HepG2 (cell line): Measurements from ENCODE around the gene WDR35. TPM values are rescaled to one million over a fixed set of nuclear protein-coding genes. Genes with fewer than 3 reads are reported as not detected.

ENCODE experiments used
- CREB1 ChIP-seq, 2 experiments: fragments of 450-650 bp in 1 of 2; IDR thresholded peaks; 2 replicates each; pipeline ENCODE4 v1.6.1; 2016 to 2017; ENCODE audit warnings: control low read depth in 1 of 2, mild to moderate bottlenecking in 1 of 2, missing compliant biosample characterization in 1 of 2, missing genetic modification characterization in 1 of 2
- DNMT3B ChIP-seq: conservative IDR thresholded peaks from 2 replicates; pipeline ENCODE4 v1.6.1; 2016; ENCODE audit warnings: missing biosample characterization, control low read depth
- NBN ChIP-seq: fragments of 450-650 bp; conservative IDR thresholded peaks from 2 replicates; pipeline ENCODE4 v1.6.1; 2017
- RCOR2 ChIP-seq: IDR thresholded peaks from 2 replicates; pipeline ENCODE4 v1.6.1; 2016; ENCODE audit warnings: missing biosample characterization, missing genetic modification reagents
- SMARCC2 ChIP-seq: fragments of 450-650 bp; IDR thresholded peaks from 2 replicates; pipeline ENCODE4 v1.6.1; 2017; ENCODE audit warnings: antibody characterized with exemption, mild to moderate bottlenecking
- SRSF4 ChIP-seq: fragments of 200-400 bp; formaldehyde crosslinking; IDR thresholded peaks from one replicate; pipeline ENCODE4 v1.6.1; 2018; ENCODE audit warnings: mild to moderate bottlenecking, low read depth, low read length, moderate library complexity; ENCODE audit not compliant: poor library complexity, severe bottlenecking
- SRSF9 ChIP-seq: fragments of 200-400 bp; formaldehyde crosslinking; IDR thresholded peaks from 2 replicates; pipeline ENCODE4 v1.6.1; 2018; ENCODE audit warnings: borderline replicate concordance, mild to moderate bottlenecking, low read depth, low read length; ENCODE audit not compliant: insufficient read depth, poor library complexity, severe bottlenecking
- ZNF44 ChIP-seq: sonication (generic); formaldehyde crosslinking; IDR thresholded peaks from 2 replicates; pipeline ENCODE4 v1.5.1; 2020; ENCODE audit warnings: mild to moderate bottlenecking, missing genetic modification reagents
- ZNF619 ChIP-seq: sonication (generic); formaldehyde crosslinking; IDR thresholded peaks from 2 replicates; pipeline ENCODE4 v1.4.0; 2020; ENCODE audit warnings: mild to moderate bottlenecking, missing genetic modification reagents
- ZNF777 ChIP-seq: sonication (generic); formaldehyde crosslinking; IDR thresholded peaks from 2 replicates; pipeline ENCODE4 v1.4.0; 2020; ENCODE audit warnings: missing genetic modification reagents
- ZNF841 ChIP-seq: sonication (generic); formaldehyde crosslinking; IDR thresholded peaks from 2 replicates; pipeline ENCODE4 v1.8.1; 2023; ENCODE audit warnings: missing genetic modification reagents, borderline replicate concordance
- polyA plus RNA-seq, 8 experiments: library from polyadenylated mRNA; depleted of rRNA in 3 of 8; stranded (reverse) in 7 of 8; unstranded in 1 of 8; fragments of >200 nt; fragmentation: Illumina TruSeq in 4 of 8; extraction: Trizol in 4 of 8; gene quantifications; 2 replicates each; pipeline versions ENCODE4 v1.2.1 to v1.2.3, GENCODE V29; 2011 to 2016; ENCODE audit warnings: low read depth in 4 of 8, missing spikeins in 1 of 8, mixed read lengths in 1 of 8; ENCODE audit not compliant: insufficient read depth in 1 of 8
- total RNA-seq, 5 experiments: library from RNA; depleted of rRNA; stranded (reverse); fragments of >200 nt; fragmentation: Illumina TruSeq; extraction: Trizol; gene quantifications; 2 replicates each; pipeline ENCODE4 v1.2.3, GENCODE V29; 2016; ENCODE audit warnings: low read depth in 1 of 5
- TF ChIP-seq, protein P1 (sequence below): sonication (generic); IDR thresholded peaks from 2 replicates; pipeline ENCODE4 v1.6.1; 2016; ENCODE audit warnings: low read depth, borderline replicate concordance
- TF ChIP-seq, protein P2 (sequence below): sonication (generic); formaldehyde crosslinking; IDR thresholded peaks from 2 replicates; pipeline ENCODE4 v1.4.0; 2020; ENCODE audit warnings: missing genetic modification reagents, mild to moderate bottlenecking, borderline replicate concordance
- TF ChIP-seq, protein P3 (sequence below): sonication (generic); formaldehyde crosslinking; IDR thresholded peaks from 2 replicates; pipeline ENCODE4 v1.8.0; 2022; ENCODE audit warnings: missing genetic modification reagents, mild to moderate bottlenecking, inconsistent platforms, borderline replicate concordance
- TF ChIP-seq, protein P4 (sequence below): sonication (generic); formaldehyde crosslinking; IDR thresholded peaks from 2 replicates; pipeline ENCODE4 v1.8.0; 2022; ENCODE audit warnings: missing genetic modification reagents, mild to moderate bottlenecking, borderline replicate concordance
- TF ChIP-seq, protein P5 (sequence below): IDR thresholded peaks from 2 replicates; pipeline ENCODE4 v1.6.1; 2016; ENCODE audit warnings: low read depth, missing genetic modification reagents, missing compliant biosample characterization

WDR35 gene
- total and polyA plus RNA-seq, 2 of the 13 experiments (the other 11 are each of a cell fraction or from before 2014, with no cell fraction given): 11.1 to 19.6 TPM

DNA sequence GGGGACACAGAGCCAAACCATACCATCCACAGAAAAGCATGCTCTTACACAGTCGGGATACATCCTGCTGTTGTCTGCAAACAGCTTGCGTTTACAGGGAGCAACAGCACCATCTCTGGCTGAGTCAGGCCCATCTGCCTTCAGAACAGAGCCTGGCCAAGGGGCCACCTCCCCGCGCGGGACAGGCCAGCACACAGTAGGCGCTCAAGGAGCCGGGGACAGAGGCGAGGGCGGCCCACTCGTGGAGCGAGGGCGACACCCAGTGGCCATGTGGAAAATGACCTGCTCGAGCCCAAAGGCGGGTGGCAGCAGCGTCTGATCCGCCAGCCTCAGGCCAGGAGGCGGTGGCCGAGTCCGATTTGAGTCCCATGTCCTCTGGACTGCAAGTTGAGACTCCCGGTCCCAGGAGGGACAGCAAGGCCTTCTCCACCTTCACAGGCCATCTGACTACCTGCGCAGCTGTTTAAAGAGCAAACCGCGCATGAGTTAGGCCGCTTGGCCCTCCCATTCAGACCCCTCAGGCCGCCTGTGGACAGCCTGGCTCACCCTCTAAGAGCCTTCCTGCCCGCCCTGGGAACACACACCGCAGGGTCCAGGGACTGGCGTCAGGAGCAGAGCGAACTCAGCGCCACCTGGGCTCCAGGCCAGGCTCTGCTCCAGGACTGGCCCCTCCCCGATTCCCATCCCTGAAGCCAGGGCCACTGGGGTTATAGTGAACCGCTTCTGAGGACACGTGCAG, 126.4 kb downstream of the WDR35 start (continued):
- peak; percentile 60 for TF ChIP-seq ZNF777 (CRISPR knock-in tag)
- no peak for TF ChIP-seq ZNF841
- TF ChIP-seq SRSF9: no peak
- TF ChIP-seq, protein P1, sequence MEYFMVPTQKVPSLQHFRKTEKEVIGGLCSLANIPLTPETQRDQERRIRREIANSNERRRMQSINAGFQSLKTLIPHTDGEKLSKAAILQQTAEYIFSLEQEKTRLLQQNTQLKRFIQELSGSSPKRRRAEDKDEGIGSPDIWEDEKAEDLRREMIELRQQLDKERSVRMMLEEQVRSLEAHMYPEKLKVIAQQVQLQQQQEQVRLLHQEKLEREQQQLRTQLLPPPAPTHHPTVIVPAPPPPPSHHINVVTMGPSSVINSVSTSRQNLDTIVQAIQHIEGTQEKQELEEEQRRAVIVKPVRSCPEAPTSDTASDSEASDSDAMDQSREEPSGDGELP: peak; percentile 29; the same call in 1 of the 2 replicates
- TF ChIP-seq, protein P2, sequence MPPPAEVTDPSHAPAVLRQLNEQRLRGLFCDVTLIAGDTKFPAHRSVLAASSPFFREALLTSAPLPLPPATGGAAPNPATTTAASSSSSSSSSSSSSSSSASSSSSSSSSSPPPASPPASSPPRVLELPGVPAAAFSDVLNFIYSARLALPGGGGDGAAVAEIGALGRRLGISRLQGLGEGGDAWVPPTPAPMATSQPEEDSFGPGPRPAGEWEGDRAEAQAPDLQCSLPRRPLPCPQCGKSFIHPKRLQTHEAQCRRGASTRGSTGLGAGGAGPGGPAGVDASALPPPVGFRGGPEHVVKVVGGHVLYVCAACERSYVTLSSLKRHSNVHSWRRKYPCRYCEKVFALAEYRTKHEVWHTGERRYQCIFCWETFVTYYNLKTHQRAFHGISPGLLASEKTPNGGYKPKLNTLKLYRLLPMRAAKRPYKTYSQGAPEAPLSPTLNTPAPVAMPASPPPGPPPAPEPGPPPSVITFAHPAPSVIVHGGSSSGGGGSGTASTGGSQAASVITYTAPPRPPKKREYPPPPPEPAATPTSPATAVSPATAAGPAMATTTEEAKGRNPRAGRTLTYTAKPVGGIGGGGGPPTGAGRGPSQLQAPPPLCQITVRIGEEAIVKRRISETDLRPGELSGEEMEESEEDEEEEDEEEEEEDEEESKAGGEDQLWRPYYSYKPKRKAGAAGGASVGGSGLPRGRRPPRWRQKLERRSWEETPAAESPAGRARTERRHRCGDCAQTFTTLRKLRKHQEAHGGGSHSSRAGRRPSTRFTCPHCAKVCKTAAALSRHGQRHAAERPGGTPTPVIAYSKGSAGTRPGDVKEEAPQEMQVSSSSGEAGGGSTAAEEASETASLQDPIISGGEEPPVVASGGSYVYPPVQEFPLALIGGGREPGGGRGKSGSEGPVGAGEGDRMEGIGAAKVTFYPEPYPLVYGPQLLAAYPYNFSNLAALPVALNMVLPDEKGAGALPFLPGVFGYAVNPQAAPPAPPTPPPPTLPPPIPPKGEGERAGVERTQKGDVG (CRISPR knock-in tag): peak; percentile 90; the same call in 1 of the 2 replicates
- TF ChIP-seq, protein P3, sequence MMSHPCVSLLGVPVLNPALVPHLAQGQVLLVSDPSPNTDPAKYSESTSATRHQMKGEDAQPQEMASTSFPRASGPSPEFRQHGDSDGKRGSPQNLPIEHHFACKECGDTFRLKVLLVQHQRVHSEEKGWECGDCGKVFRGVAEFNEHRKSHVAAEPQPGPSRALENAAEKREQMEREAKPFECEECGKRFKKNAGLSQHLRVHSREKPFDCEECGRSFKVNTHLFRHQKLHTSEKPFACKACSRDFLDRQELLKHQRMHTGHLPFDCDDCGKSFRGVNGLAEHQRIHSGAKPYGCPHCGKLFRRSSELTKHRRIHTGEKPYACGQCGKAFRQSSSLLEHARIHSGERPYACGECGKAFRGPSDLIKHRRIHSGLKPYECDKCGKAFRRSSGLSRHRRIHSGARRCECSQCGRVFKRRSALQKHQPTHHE (CRISPR knock-in tag): peak; percentile 59; the same call in 1 of the 2 replicates
- TF ChIP-seq SRSF4: no peak
- no peak for TF ChIP-seq SMARCC2
- peak; percentile 76; the same call in 1 of the 2 replicates for TF ChIP-seq DNMT3B (CRISPR knock-in tag)
- TF ChIP-seq, protein P4, sequence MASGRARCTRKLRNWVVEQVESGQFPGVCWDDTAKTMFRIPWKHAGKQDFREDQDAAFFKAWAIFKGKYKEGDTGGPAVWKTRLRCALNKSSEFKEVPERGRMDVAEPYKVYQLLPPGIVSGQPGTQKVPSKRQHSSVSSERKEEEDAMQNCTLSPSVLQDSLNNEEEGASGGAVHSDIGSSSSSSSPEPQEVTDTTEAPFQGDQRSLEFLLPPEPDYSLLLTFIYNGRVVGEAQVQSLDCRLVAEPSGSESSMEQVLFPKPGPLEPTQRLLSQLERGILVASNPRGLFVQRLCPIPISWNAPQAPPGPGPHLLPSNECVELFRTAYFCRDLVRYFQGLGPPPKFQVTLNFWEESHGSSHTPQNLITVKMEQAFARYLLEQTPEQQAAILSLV (CRISPR knock-in tag): peak; percentile 80; the same call in 1 of the 2 replicates
- TF ChIP-seq RCOR2 (CRISPR knock-in tag): peak; percentile 63; the same call in 1 of the 2 replicates
- no peak for TF ChIP-seq NBN
- TF ChIP-seq ZNF619 (CRISPR knock-in tag): peak; percentile 91
- TF ChIP-seq CREB1 (IDR thresholded peaks at IDR 0.05): no peak
- no peak for TF ChIP-seq CREB1 (CRISPR knock-in tag; IDR thresholded peaks at IDR 0.05)
- peak; percentile 58; the same call in 1 of the 2 replicates for TF ChIP-seq ZNF44
- TF ChIP-seq, protein P5, sequence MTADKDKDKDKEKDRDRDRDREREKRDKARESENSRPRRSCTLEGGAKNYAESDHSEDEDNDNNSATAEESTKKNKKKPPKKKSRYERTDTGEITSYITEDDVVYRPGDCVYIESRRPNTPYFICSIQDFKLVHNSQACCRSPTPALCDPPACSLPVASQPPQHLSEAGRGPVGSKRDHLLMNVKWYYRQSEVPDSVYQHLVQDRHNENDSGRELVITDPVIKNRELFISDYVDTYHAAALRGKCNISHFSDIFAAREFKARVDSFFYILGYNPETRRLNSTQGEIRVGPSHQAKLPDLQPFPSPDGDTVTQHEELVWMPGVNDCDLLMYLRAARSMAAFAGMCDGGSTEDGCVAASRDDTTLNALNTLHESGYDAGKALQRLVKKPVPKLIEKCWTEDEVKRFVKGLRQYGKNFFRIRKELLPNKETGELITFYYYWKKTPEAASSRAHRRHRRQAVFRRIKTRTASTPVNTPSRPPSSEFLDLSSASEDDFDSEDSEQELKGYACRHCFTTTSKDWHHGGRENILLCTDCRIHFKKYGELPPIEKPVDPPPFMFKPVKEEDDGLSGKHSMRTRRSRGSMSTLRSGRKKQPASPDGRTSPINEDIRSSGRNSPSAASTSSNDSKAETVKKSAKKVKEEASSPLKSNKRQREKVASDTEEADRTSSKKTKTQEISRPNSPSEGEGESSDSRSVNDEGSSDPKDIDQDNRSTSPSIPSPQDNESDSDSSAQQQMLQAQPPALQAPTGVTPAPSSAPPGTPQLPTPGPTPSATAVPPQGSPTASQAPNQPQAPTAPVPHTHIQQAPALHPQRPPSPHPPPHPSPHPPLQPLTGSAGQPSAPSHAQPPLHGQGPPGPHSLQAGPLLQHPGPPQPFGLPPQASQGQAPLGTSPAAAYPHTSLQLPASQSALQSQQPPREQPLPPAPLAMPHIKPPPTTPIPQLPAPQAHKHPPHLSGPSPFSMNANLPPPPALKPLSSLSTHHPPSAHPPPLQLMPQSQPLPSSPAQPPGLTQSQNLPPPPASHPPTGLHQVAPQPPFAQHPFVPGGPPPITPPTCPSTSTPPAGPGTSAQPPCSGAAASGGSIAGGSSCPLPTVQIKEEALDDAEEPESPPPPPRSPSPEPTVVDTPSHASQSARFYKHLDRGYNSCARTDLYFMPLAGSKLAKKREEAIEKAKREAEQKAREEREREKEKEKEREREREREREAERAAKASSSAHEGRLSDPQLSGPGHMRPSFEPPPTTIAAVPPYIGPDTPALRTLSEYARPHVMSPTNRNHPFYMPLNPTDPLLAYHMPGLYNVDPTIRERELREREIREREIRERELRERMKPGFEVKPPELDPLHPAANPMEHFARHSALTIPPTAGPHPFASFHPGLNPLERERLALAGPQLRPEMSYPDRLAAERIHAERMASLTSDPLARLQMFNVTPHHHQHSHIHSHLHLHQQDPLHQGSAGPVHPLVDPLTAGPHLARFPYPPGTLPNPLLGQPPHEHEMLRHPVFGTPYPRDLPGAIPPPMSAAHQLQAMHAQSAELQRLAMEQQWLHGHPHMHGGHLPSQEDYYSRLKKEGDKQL (CRISPR knock-in tag): 0 out of 2 replicates have a peak, but pooled peaks have one; percentile 36
